GM12878 (cell line): ENCODE data around the gene CEP131. TPM values are rescaled to one million over a fixed set of nuclear protein-coding genes. Genes with fewer than 3 reads are reported as not detected.

Source experiments
- ATAC-seq: fragments of 200-7000 bp; cut with Tn5 transposase; 3 replicates; pipeline ENCODE4 v1.9.1; 2020; ENCODE audit warnings: mild to moderate bottlenecking, moderate library complexity
- BruUV-seq: library from RNA; stranded (reverse); fragments of 400-500 nt; replicated peaks from 2 replicates; lab custom pipeline; 2021; lab: Mats Ljungman, UMichigan
- CTCF ChIA-PET: fragments of 300-600 bp; sonication (Branson Sonifier 250); formaldehyde crosslinking; extraction: SDS; loops from one replicate; lab custom pipeline; 2021; ENCODE audit warnings: inconsistent platforms; lab: Yijun Ruan, JAX
- POLR2A ChIA-PET: fragments of 350-600 bp; formaldehyde crosslinking; extraction: SDS; loops from one replicate; lab custom pipeline; 2021; ENCODE audit warnings: inconsistent platforms; lab: Charles Lee
- RAD21 ChIA-PET: fragments of 300-600 bp; sonication (Branson Sonifier 250); formaldehyde crosslinking; loops from one replicate; lab custom pipeline; 2023; ENCODE audit warnings: antibody characterized with exemption; ENCODE audit not compliant: unreplicated experiment; lab: Charles Lee
- SMC1A ChIA-PET: fragments of 300-600 bp; sonication (Branson Sonifier 250); formaldehyde crosslinking; loops from one replicate; lab custom pipeline; 2023; ENCODE audit not compliant: unreplicated experiment, uncharacterized antibody; lab: Charles Lee
- DNase-seq: peaks from one replicate; pipeline ENCODE4 v3.0.0-alpha.2; 2011; ENCODE audit warnings: low read depth, low spot score
- FAIRE-seq: peaks from 3 replicates; lab custom pipeline; 2011; peaks lifted over from hg19 to GRCh38; lab: Jason Lieb, UNC
- H2AFZ ChIP-seq: 2 replicates; pipeline ENCODE4 v1.6.0; 2011; ENCODE audit warnings: low read depth, low read length, control low read depth; ENCODE audit not compliant: control insufficient read depth
- H3K27ac ChIP-seq: 2 replicates; pipeline ENCODE4 v1.5.1; 2011; ENCODE audit warnings: control low read depth; ENCODE audit not compliant: control insufficient read depth, insufficient read depth
- H3K27me3 ChIP-seq, 2 experiments: replicated peaks in 1 of 2; 2 replicates each; pipeline versions ENCODE4 v1.6.0 to v1.6.1; 2011; ENCODE audit warnings: low read length in 1 of 2; ENCODE audit not compliant: control insufficient read depth in 2 of 2, insufficient read depth in 2 of 2
- H3K36me3 ChIP-seq, 2 experiments: 2 replicates each; pipeline ENCODE4 v1.5.1; 2011; ENCODE audit warnings: low read length in 1 of 2; ENCODE audit not compliant: control insufficient read depth in 2 of 2, insufficient read depth in 2 of 2
- H3K4me1 ChIP-seq: 2 replicates; pipeline ENCODE4 v1.6.1; 2011; ENCODE audit warnings: mild to moderate bottlenecking, low read length, moderate library complexity, mixed read lengths; ENCODE audit not compliant: control insufficient read depth, insufficient read depth
- H3K4me2 ChIP-seq: 2 replicates; pipeline ENCODE4 v1.6.0; 2011; ENCODE audit warnings: control low read depth; ENCODE audit not compliant: control insufficient read depth, insufficient read depth
- H3K4me3 ChIP-seq: fragments of 200-600 bp; sonication (generic); 2 replicates; pipeline ENCODE4 v1.5.1; 2016
- H3K79me2 ChIP-seq: 2 replicates; pipeline ENCODE4 v1.6.0; 2011; ENCODE audit warnings: low read length; ENCODE audit not compliant: control insufficient read depth, insufficient read depth
- H3K9ac ChIP-seq: 2 replicates; pipeline ENCODE4 v1.8.0; 2011; ENCODE audit warnings: low read length, control low read depth, mixed read lengths; ENCODE audit not compliant: control insufficient read depth, insufficient read depth
- H3K9me3 ChIP-seq: replicated peaks from 3 replicates; pipeline ENCODE4 v1.5.1; 2011; ENCODE audit warnings: mild to moderate bottlenecking, low read length; ENCODE audit not compliant: control insufficient read depth, insufficient read depth
- H4K20me1 ChIP-seq: 2 replicates; pipeline ENCODE4 v1.6.0; 2011; ENCODE audit not compliant: control insufficient read depth, insufficient read depth
- CHD4 ChIP-seq: fragments of 200-600 bp; sonication (generic); IDR thresholded peaks from 2 replicates; pipeline ENCODE4 v1.6.1; 2016; ENCODE audit warnings: mild to moderate bottlenecking
- HDAC6 ChIP-seq: fragments of 200-600 bp; sonication (generic); IDR thresholded peaks from one replicate; pipeline ENCODE4 v1.8.0; 2017; ENCODE audit warnings: antibody characterized with exemption; ENCODE audit not compliant: unreplicated experiment
- MXI1 ChIP-seq: fragments of 150-350 bp; IDR thresholded peaks from 2 replicates; pipeline ENCODE4 v1.6.1; 2011; ENCODE audit warnings: low read depth, mild to moderate bottlenecking, inconsistent platforms, low read length, improper control_type of control experiment
- NFIC ChIP-seq: IDR thresholded peaks from 2 replicates; pipeline ENCODE4 v1.6.1; 2012; ENCODE audit warnings: low read depth, mild to moderate bottlenecking, inconsistent platforms, low read length, moderate library complexity
- PKNOX1 ChIP-seq: fragments of 450-650 bp; IDR thresholded peaks from 2 replicates; pipeline ENCODE4 v1.6.1; 2016; ENCODE audit warnings: mild to moderate bottlenecking
- PML ChIP-seq: IDR thresholded peaks from 2 replicates; pipeline ENCODE4 v1.6.1; 2012; ENCODE audit warnings: low read length, inconsistent platforms
- RFX5 ChIP-seq: IDR thresholded peaks from 2 replicates; pipeline ENCODE4 v1.6.1; 2011; ENCODE audit warnings: low read depth, low read length, improper control_type of control experiment
- SUZ12 ChIP-seq: fragments of 200-600 bp; sonication (generic); IDR thresholded peaks from one replicate; pipeline ENCODE4 v1.6.1; 2018; ENCODE audit warnings: antibody characterized with exemption, mild to moderate bottlenecking; ENCODE audit not compliant: unreplicated experiment
- TAF1 ChIP-seq: IDR thresholded peaks from 2 replicates; pipeline ENCODE4 v1.6.1; 2011; ENCODE audit warnings: mild to moderate bottlenecking, low read depth, low read length, borderline replicate concordance
- WGBS: methylation state at CpG from one replicate; pipeline ENCODE4 v1.1.6; 2016; ENCODE audit warnings: low lambda C conversion rate; ENCODE audit not compliant: insufficient replicate concordance, insufficient coverage; ENCODE audit errors: missing lambda C conversion rate; 5-methylcytosine and 5-hydroxymethylcytosine counted together
- in situ Hi-C: fragments of 300-500 bp; cut with MboI; formaldehyde crosslinking; loops from 9 replicates; pipeline ENCODE4 v1.14.3; 2018; ENCODE audit warnings: mixed read lengths
- intact Hi-C: fragments of 100-400 bp; cut with micrococcal nuclease; formaldehyde crosslinking; loops from one replicate; pipeline ENCODE4 v1.14.2; 2022; ENCODE audit not compliant: unreplicated experiment
- polyA plus RNA-seq, 11 experiments: library from polyadenylated mRNA; depleted of rRNA in 4 of 11; unstranded in 6 of 11; stranded (reverse) in 5 of 11; fragments of >200 nt; fragmentation: Nextera tagmentation in 4 of 11; fragmentation: Illumina TruSeq in 1 of 11; extraction: Ambion mirVana in 4 of 11; extraction: Trizol in 1 of 11; gene quantifications; 1 replicate in 1 of 11; 2 replicates in 10 of 11; pipeline versions ENCODE4 v1.2.1 to v1.2.3, GENCODE V29; 2011 to 2016; ENCODE audit warnings: inconsistent platforms in 2 of 11, missing spikeins in 2 of 11, low read depth in 1 of 11
- total RNA-seq, 4 experiments: library from RNA; depleted of rRNA in 3 of 4; stranded (reverse); fragments of >200 nt in 3 of 4; fragmentation: Illumina TruSeq in 1 of 4; extraction: Trizol in 1 of 4; gene quantifications; 2 replicates each; pipeline versions ENCODE4 v1.2.1 to v1.2.3, GENCODE V29; 2013 to 2021
- TF ChIP-seq, protein P1 (sequence below): fragments of 450-650 bp; IDR thresholded peaks from 2 replicates; pipeline ENCODE4 v1.6.1; 2017; ENCODE audit warnings: mild to moderate bottlenecking, low read depth, inconsistent platforms; ENCODE audit not compliant: poor library complexity, severe bottlenecking
- TF ChIP-seq, protein P2 (sequence below): IDR thresholded peaks from 2 replicates; pipeline ENCODE4 v1.6.1; 2011; ENCODE audit warnings: borderline replicate concordance, low read depth, mild to moderate bottlenecking, moderate library complexity, mixed read lengths, low read length; ENCODE audit not compliant: insufficient read depth; ENCODE audit errors: extremely low read length

CEP131 gene
- total and polyA plus RNA-seq, 10 of the 15 experiments (the other 5 are each of a cell fraction or from before 2014, with no cell fraction given): 0.05 to 17.3 (median 6.7) TPM

GRCh38 chr17:81271226-81271625 is 48.5 kb upstream of the CEP131 start:
- FAIRE-seq: no peak
- H3K36me3 ChIP-seq: peaks cover 11 to 17% of the 10 kb centered on the region in 2 experiments

More at GRCh38 chr17:81271226-81271625, 48.5 kb upstream of the CEP131 start:
- BruUV-seq: no TSS peak
- in situ Hi-C loops (no loop called here), intact Hi-C loops (no loop called here)
- DNase-seq: no peak
- ATAC-seq: no peak
- no peaks in the 10 kb centered on the region for H3K4me1 ChIP-seq
- no peaks in the 10 kb centered on the region for H3K27me3 ChIP-seq
- TF ChIP-seq HDAC6 (no peak), PKNOX1 (no peak), MXI1 (no peak), PML (no peak), SUZ12 (no peak), RFX5 (no peak), TAF1 (no peak), CHD4 (no peak), NFIC (no peak)
- TF ChIP-seq, protein P1, sequence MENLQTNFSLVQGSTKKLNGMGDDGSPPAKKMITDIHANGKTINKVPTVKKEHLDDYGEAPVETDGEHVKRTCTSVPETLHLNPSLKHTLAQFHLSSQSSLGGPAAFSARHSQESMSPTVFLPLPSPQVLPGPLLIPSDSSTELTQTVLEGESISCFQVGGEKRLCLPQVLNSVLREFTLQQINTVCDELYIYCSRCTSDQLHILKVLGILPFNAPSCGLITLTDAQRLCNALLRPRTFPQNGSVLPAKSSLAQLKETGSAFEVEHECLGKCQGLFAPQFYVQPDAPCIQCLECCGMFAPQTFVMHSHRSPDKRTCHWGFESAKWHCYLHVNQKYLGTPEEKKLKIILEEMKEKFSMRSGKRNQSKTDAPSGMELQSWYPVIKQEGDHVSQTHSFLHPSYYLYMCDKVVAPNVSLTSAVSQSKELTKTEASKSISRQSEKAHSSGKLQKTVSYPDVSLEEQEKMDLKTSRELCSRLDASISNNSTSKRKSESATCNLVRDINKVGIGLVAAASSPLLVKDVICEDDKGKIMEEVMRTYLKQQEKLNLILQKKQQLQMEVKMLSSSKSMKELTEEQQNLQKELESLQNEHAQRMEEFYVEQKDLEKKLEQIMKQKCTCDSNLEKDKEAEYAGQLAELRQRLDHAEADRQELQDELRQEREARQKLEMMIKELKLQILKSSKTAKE: no peak
- TF ChIP-seq, protein P2, sequence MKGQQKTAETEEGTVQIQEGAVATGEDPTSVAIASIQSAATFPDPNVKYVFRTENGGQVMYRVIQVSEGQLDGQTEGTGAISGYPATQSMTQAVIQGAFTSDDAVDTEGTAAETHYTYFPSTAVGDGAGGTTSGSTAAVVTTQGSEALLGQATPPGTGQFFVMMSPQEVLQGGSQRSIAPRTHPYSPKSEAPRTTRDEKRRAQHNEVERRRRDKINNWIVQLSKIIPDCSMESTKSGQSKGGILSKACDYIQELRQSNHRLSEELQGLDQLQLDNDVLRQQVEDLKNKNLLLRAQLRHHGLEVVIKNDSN: no peak
- H3K9me3 ChIP-seq: no peaks in the 10 kb centered on the region
- no peaks in the 10 kb centered on the region for H3K79me2 ChIP-seq
- ChIA-PET POLR2A (no interaction called here), RAD21 (interaction anchor here (0.9 kb wide), 1 partner anchor 14 kb away, joined by 5 read pairs; no protein-coding TSS in a partner anchor), CTCF (interaction anchor here (0.8 kb wide), 1 partner anchor 24 kb away, joined by 3 read pairs; the partner anchor contains the start of gene SLC38A10), SMC1A (no interaction called here)
- no peak overlapping the region for H3K9ac ChIP-seq
- WGBS: 89% methylated on average over 12 of the region's 12 CpGs
- no peak overlapping the region for H2AFZ ChIP-seq
- no peak overlapping the region for H3K27ac ChIP-seq
- H4K20me1 ChIP-seq: no peaks in the 10 kb centered on the region
- no peak overlapping the region for H3K4me3 ChIP-seq
- no peak overlapping the region for H3K4me2 ChIP-seq
